GM10248 (cell line): ENCODE results near the gene PCBP1.
A peak's percentile ranks its signal among the peaks of the same experiment; 100 is the strongest.
"Not testable (repeated sequence)": the region's sequence is repeated elsewhere in the genome, so short reads cannot be mapped to it uniquely, and the experiment has no call there.

Experiments
- CTCF ChIA-PET: fragments of 300-600 bp; sonication (Branson Sonifier 250); formaldehyde crosslinking; extraction: SDS; loops from one replicate; lab custom pipeline; 2021; ENCODE audit warnings: antibody characterized with exemption; lab: Yijun Ruan, JAX
- POLR2A ChIA-PET: fragments of 350-650 bp; sonication (Branson Sonifier 250); formaldehyde crosslinking; extraction: SDS; loops from one replicate; lab custom pipeline; 2020; ENCODE audit warnings: antibody characterized with exemption; lab: Yijun Ruan, JAX
- DNase-seq: peaks from one replicate; pipeline ENCODE4 v3.0.0; 2012; ENCODE audit errors: extremely low spot score
- TF ChIP-seq, protein P1 (sequence below): IDR thresholded peaks from 2 replicates; pipeline ENCODE4 v1.5.1; 2012; ENCODE audit warnings: mild to moderate bottlenecking, low read depth; ENCODE audit errors: extremely low read depth, missing control alignments, control extremely low read depth

The PCBP1 gene

DNA sequence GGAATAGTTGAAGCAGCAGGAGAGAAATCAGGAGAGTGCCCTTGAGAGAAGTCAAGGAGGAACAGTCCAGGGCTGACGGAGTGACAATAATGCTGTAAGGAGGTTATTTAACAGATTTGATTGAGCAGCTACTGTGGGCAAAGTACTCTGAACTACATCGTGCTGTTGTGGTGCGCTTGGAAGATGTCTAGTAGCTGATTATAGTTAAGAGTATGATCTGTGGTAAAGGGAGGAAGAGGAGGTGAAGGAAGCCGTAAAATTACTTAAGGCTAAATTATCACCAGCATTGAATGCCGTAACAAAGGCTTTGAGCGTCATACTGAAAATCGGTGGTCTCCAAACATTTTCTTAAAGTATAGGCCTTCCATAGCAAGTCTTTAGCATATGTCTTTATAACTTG lies 4.5 kb downstream of the PCBP1 start:
- DNase-seq, result no peak
- ChIA-PET CTCF (interaction anchor here (1.2 to 2.1 kb wide), 5 partner anchors 9 to 50 kb away, joined by 3 to 10 read pairs (median 3); no protein-coding TSS in a partner anchor), POLR2A (interaction anchor here (1.5 kb wide), 1 partner anchor 17 kb away, joined by 4 read pairs; no protein-coding TSS in a partner anchor)
- TF ChIP-seq, protein P1, sequence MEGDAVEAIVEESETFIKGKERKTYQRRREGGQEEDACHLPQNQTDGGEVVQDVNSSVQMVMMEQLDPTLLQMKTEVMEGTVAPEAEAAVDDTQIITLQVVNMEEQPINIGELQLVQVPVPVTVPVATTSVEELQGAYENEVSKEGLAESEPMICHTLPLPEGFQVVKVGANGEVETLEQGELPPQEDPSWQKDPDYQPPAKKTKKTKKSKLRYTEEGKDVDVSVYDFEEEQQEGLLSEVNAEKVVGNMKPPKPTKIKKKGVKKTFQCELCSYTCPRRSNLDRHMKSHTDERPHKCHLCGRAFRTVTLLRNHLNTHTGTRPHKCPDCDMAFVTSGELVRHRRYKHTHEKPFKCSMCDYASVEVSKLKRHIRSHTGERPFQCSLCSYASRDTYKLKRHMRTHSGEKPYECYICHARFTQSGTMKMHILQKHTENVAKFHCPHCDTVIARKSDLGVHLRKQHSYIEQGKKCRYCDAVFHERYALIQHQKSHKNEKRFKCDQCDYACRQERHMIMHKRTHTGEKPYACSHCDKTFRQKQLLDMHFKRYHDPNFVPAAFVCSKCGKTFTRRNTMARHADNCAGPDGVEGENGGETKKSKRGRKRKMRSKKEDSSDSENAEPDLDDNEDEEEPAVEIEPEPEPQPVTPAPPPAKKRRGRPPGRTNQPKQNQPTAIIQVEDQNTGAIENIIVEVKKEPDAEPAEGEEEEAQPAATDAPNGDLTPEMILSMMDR, result no peak

DNA sequence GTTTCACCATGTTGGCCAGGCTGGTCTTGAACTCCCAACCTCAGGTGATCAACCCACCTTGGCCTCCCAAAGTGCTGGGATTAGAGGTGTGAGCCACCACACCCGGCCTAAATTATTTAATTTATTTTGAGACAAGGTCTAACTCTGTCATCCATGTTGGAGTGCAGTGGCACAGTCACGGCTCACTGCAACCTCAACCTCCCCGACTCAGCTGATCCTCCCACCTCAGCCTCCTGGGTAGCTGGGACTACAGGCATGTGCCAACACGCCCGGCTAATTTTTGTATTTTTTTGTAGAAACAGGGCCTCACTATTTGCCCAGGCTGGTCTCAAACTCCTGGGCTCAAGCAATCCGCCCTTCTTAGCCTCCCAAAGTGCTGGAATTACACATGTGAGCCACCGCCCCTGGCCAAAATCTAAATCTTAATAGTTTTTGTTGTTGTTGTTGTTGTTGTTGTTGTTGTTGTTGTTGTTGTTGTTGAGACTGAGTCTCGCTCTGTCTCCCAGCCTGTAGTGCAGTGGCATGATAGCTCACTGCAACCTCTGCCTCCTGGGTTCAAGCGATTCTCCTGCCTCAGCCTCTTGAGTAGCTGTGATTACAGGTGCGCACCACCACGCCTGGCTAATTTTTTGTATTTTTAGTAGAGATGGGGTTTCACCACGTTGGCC lies 5.4 kb downstream of the PCBP1 start:
- not testable (repeated sequence) for DNase-seq
- ChIA-PET POLR2A (interaction anchor here (1.5 kb wide), 1 partner anchor 16 kb away, joined by 4 read pairs; no protein-coding TSS in a partner anchor), CTCF (interaction anchor here (1.2 to 2.1 kb wide), 4 partner anchors 8 to 49 kb away, joined by 3 to 10 read pairs (median 6); no protein-coding TSS in a partner anchor)

- POLR2A ChIA-PET, result interaction anchor here (1.2 to 1.4 kb wide), 2 partner anchors 9 to 180 kb away, joined by 3 to 4 read pairs; partner anchors contain the start of gene MXD1
- DNase-seq, result no peak
Measured at GRCh38 chr2:70094171-70094977, 7.1 kb downstream of the PCBP1 start.

DNA sequence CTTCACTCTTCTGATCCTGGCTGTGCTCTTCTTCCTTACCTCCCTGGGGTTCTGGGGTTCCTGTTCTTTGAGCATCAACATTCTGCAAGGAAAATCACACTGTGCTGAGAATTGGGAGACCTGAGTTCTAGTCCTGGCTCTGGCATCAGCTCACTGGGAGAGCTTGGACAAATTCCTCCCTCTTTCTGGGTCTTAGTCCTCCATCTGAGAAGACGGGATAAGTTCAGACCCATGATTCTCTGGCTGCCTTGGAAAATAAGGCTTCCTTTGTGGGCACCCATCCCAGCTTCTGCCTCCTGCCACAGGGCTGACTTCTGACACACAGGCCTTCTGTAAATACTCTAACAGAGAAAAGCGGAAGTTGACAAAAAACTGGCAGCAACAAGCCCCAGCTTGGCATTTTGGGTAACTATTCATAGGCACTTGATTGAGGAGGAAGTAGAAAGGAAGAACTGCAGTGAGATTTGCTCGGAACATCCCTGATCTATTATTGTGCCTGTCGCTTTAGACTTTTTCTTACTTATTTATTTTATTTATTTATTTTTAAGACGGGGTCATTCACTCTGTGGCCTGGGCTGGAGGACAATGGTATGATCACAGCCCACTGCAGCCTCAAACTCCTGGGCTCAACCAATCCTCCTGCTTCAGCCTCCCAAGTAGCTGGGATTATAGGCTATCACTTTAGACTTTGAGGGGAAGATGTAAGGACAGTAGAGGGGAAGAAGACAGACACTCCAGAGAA lies 7.9 kb downstream of the PCBP1 start:
- POLR2A ChIA-PET, result interaction anchor here (1.0 to 1.4 kb wide), 3 partner anchors 10 to 180 kb away, joined by 3 to 4 read pairs (median 3); partner anchors contain the start of gene MXD1
- DNase-seq, result peak; percentile 63
- CTCF ChIA-PET, result interaction anchor here (0.9 to 1.7 kb wide), 6 partner anchors 14 to 47 kb away, joined by 3 to 7 read pairs (median 5); no protein-coding TSS in a partner anchor
- TF ChIP-seq, protein P1, result no peak

More at GRCh38 chr2:70094171-70094977, 7.1 kb downstream of the PCBP1 start:
- TF ChIP-seq, protein P1, result no peak
- CTCF ChIA-PET, result interaction anchor here (0.7 to 1.7 kb wide), 7 partner anchors 10 to 45 kb away, joined by 3 to 7 read pairs (median 5); no protein-coding TSS in a partner anchor

- DNase-seq, result no peak
- ChIA-PET CTCF (interaction anchor here (0.9 to 1.7 kb wide), 5 partner anchors 13 to 46 kb away, joined by 3 to 7 read pairs (median 5); no protein-coding TSS in a partner anchor), POLR2A (interaction anchor here (1.0 to 1.2 kb wide), 2 partner anchors 42 to 181 kb away, joined by 3 read pairs; partner anchors contain the start of gene MXD1)
- TF ChIP-seq, protein P1, result no peak
Measured at GRCh38 chr2:70095720-70096670, 8.7 kb downstream of the PCBP1 start.
